ENCODE results near the gene TAAR6.
"Not testable (repeated sequence)": the region's sequence is repeated elsewhere in the genome, so short reads cannot be mapped to it uniquely, and the experiment has no call there.

TAAR6 gene

GRCh38 chr6:132590362-132590761 is 20.2 kb downstream of the TAAR6 start:
- DNase-seq (ENCODE audit: low spot score), result no peak

- no peak for DNase-seq (ENCODE audit: low spot score)
Measured at GRCh38 chr6:132592855-132593254, 22.7 kb downstream of the TAAR6 start.

GRCh38 chr6:132596201-132596600 is 26.1 kb downstream of the TAAR6 start:
- DNase-seq (ENCODE audit: low spot score), result no peak

GRCh38 chr6:132598473-132598872 is 28.4 kb downstream of the TAAR6 start:
- DNase-seq (ENCODE audit: low spot score), result peak; percentile 51

GRCh38 chr6:132600900-132601299 is 30.8 kb downstream of the TAAR6 start:
- not testable (repeated sequence) for DNase-seq (ENCODE audit: low spot score)

- DNase-seq (ENCODE audit: low spot score), result no peak
Measured at GRCh38 chr6:132604635-132605152, 34.6 kb downstream of the TAAR6 start.

GRCh38 chr6:132607544-132608233 is 37.6 kb downstream of the TAAR6 start:
- DNase-seq (ENCODE audit: low spot score), result no peak

GRCh38 chr6:132611616-132612015 is 41.5 kb downstream of the TAAR6 start:
- DNase-seq (ENCODE audit: low spot score), result no peak

GRCh38 chr6:132612449-132613108 is 42.5 kb downstream of the TAAR6 start:
- DNase-seq (ENCODE audit: low spot score), result no peak

GRCh38 chr6:132614554-132614953 is 44.4 kb downstream of the TAAR6 start:
- DNase-seq (ENCODE audit: low spot score), result no peak

GRCh38 chr6:132616677-132617076 is 46.6 kb downstream of the TAAR6 start:
- no peak for DNase-seq (ENCODE audit: low spot score)

Measured in HuH-7 (cell line).